GM19193 (cell line): ENCODE measurements around the gene NOX5.

Experiments used
- POLR2A ChIP-seq: IDR thresholded peaks from 4 replicates; pipeline ENCODE4 v1.6.1; 2011; ENCODE audit not compliant: insufficient read depth, insufficient read length; ENCODE audit errors: extremely low read depth

The NOX5 gene

DNA sequence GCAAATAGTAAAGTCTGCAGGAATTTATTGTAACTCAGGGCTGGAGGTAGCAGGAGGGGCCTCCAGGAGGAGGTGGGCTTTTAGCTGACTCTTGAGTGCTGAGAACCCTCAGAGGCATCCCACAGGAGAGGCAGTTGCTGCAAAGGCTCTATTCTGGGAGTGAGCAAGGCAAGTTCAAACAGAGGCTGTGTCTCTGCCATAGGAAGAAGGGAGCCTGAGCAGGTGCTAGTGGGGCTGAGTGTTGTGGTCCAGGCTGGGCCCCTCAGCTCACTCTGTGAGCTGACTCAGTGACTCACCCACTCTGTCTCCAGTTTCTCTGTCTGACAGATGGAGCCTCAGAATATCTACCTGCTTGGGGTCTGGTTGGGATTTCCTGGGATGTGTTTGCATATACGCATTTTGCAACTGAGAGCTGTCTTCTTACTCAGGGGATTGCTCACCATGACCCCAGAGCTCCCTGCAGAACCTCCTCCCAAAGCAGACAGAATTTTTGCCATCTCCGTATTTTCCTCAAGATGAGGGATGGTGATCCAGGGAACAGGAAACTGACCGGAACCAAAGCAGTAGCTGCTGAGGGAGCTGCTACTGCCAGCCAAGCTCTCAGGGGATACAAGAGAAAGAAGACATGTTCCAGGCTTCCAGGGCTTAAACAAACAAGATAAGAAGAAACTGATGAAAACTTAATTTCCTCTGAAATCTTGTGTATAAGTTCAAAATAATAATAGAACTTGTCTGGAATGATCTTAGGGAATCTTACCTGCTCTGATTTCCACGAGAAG, 13.6 kb upstream of the NOX5 start:
- no peak for TF ChIP-seq POLR2A

GRCh38 chr15:69002783-69003182, 11.7 kb upstream of the NOX5 start:
- no peak for TF ChIP-seq POLR2A

- TF ChIP-seq POLR2A, result no peak
These were observed 10.5 kb upstream of the NOX5 start for GRCh38 chr15:69004011-69004410.

GRCh38 chr15:69008056-69008455, 6.4 kb upstream of the NOX5 start:
- TF ChIP-seq POLR2A, result no peak

DNA sequence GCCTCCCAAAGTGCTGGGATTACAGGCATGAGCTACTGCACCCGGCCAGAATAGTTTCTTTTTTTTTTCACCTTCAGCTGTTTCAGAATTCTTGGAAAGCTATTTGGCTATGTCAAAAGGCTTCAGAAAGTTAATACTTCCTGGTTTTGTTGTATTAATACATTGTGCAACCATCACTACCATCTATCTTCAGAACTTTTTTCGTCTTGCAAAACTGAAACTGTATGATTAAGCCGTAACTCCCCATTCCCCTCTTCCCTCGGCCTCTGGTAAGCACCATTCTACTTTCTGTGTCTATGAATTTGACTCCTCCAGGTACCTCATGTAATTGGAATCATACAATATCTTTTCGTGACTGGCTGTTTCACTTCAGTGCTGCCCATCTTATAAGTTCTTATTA, 5.2 kb upstream of the NOX5 start:
- TF ChIP-seq POLR2A, result no peak

DNA sequence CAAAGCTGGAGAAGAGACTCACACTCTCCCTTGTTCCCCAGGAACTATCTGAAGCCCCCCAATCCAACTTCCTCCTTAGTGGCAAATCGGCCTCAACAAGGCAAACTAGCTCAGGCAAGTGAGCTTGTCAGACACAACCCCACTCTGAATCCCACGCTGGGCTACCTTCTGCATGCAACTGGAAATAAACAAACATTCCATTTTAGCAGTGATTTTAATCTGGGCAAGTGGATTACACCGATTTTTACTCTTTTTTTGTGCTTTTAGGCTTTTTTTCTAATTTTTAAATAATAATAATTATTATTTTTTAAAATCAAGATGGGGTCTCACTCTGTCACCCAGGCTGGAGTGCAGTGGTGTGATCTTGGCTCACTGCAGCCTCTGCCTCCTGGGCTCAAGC, 2.9 kb upstream of the NOX5 start:
- no peak for TF ChIP-seq POLR2A

DNA sequence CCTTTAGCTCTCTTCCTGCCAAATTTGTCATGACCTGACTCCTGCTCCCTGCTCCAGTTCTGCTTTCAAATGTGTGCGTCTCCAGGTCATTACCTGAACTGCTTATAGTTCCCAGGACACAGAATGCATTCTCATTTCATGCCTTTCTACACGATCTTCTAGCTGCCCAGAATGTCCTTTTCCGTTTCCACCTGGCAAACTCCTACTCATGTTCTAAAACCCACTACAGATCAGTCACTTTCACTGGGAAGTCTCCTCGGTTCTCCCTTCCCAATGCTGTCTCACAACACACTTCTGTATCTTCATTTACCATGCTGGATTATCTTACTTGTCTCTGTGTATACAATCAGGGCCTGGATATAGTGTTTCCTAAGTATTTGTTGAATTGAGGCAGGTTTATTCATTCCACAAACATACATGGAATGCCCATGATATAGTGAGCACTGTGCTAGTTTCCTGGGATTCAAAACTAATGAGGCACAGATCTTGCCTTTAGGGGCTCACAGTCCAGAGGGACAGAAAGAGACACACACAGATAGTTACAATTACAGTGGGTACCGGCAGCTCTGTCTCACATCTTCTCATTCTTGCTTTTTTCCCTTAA, 1.6 kb upstream of the NOX5 start:
- TF ChIP-seq POLR2A, result no peak

DNA sequence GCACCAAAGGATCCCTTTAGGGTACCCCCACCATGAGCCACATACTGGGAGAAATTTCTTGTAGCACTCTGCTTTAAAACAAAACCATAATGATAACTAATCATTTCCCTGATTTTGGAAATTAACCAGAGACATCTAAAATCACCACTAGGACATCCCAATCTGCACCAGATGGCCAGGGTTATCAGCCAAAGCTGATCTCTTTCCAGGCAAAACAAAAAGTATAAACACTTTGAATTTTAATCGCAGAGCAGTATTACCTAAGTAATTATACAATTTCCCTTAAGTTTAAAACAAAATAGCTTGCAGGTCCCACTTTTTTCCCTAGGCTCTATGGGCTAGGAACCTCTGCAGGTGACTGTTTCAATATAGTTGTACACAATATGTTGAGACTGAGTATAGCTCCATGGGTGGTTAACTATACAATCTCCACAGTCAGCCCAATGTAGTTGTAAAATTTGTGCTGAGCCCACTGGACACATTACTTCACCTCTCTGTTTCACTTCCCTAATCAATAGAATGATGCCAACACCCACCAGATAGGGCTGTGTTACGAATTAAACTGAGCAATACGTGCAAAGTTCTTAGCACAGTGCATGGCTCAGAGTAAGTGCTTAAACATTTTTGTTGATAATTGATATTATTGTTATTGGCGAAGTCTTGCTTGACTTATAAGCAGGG, 629 bp upstream of the NOX5 start:
- no peak for TF ChIP-seq POLR2A

DNA sequence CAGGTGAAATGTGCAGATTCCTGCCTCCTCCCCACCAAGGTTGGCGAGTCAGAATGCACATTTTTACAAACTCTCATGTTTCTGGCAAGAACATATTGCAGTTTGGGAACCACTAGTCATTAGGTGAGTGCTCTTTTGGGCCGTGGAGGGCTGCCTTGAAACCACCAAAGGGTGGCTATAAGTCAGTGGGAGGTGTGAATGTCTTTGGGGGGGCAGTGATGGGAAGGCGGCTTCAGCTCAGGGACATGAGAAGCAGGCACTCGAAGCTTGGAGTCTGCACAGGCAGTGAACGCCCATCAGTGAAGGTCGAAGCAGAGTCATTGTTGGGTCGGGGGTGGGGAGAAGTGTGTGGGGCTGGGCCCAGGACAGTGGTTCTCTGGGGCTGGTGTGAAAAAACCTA, 1.1 kb downstream of the NOX5 start:
- no peak for TF ChIP-seq POLR2A

DNA sequence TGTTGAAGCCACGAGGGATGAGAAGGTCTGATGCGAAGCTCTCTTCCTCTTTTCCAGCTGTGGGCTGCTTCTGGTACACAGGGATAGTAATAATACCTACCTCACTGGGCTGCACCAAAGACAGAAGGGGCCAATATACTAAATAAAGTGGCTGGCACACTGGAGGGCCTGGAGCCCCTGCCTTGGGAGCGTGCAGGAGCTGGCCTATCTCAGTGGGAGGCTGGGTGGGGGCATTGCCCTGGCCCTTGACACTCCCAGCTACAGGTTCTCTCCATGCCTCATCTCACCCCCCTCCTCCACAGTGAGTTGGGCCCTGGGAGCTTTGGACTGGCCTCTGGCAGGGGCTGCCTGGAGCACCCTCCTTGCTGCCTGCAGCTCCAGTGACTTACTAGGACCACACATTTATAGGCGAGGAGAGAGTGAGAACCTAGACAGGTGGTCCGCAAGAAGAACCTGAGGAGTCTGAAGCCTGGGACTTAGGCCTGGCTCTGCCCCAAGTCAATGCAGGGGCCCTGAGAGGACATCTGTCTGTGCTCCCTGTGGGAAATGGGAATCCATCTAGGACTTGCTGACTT, 1.6 kb downstream of the NOX5 start:
- no peak for TF ChIP-seq POLR2A

DNA sequence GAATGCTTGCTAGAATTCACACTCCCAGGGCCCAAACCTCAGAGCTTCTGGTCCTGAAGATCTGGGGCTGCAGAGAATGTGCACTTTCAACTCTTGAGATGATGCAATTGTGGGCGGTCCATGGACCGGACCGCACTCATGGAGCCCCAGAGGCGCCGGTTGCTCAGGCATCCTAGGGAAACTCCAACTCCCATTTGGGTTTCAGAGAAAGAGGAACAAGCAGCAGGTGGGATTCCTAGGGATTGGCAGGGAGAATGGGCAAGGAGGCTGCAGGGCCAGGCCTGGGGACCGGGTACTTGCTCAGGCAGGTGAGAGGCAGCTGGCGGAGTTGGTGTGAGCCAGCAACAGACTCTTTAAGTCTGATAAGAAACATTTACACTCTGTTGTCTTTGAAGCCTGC, 3.5 kb downstream of the NOX5 start:
- no peak for TF ChIP-seq POLR2A

DNA sequence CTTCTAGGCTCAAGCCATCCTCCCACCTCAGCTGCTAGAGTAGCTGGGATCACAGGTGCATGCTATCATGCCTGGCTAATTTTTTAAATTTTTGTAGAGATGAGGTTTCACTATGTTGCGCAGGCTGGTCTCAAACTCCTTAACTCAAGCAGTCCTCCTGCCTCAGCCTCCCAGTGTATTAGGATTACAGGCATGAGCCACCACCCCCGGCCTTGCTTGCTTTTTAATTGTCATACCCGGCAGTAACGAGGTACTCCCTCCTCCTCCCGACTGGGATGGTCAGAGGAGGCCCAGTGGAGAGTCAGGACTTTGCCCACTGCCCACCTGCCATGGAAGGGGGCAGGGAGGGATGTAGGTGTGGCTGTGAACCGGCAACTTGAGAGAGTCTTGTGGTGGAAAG, 4.5 kb downstream of the NOX5 start:
- TF ChIP-seq POLR2A, result no peak

- no peak for TF ChIP-seq POLR2A
These were observed 7.4 kb downstream of the NOX5 start for GRCh38 chr15:69021895-69022294.

GRCh38 chr15:69025320-69025719, 10.8 kb downstream of the NOX5 start:
- TF ChIP-seq POLR2A, result no peak

DNA sequence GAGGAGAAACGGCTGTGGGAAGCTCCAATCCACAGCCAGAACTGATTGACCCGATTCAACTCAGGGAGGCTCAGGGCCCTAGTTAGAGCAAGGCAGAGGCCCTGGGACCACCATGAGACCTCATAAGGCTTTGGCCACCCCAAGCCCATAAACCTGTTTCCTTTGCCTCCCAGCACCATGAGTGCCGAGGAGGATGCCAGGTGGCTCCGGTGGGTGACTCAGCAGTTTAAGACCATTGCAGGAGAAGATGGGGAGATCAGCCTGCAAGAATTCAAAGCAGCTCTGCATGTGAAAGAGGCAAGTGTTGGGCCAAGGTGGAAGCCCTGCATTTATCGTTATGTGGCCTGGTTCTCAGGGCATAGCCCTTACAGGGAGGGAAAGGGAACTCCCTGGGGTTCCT, 11.9 kb downstream of the NOX5 start:
- TF ChIP-seq POLR2A, result no peak
